Pancreas (tissue), 10 donors: ENCODE measurements around the gene ESRRG. TPM values are rescaled to one million over a fixed set of nuclear protein-coding genes. Genes with fewer than 3 reads are reported as not detected.

Source experiments
- ATAC-seq, 4 donors: fragments of 200-7000 bp; cut with Tn5 transposase; one replicate each; pipeline versions ENCODE4 v1.8.0 to v1.9.1; 2020; ENCODE audit warnings: mild to moderate bottlenecking in 4 of 4, moderate library complexity in 4 of 4
- DNase-seq, 6 donors: peaks; one replicate each; pipeline ENCODE4 v3.0.0-alpha.2; 2020
- FAIRE-seq: peaks from 2 replicates; lab custom pipeline; 2012; peaks lifted over from hg19 to GRCh38; lab: Jason Lieb, UNC
- H3K27ac ChIP-seq, 4 donors: fragments of 200-600 bp; sonication (generic); 1 replicate in 3 of 4; 2 replicates in 1 of 4; pipeline versions ENCODE4 v1.5.0 to v1.8.0; 2020
- H3K27me3 ChIP-seq, 4 donors: fragments of 200-600 bp; one replicate each; pipeline ENCODE4 v1.8.0; 2021
- H3K36me3 ChIP-seq, 3 donors: fragments of 200-600 bp; sonication (generic) in 1 of 3; one replicate each; pipeline versions ENCODE4 v1.5.0 to v1.8.0; 2020 to 2021
- H3K4me1 ChIP-seq, 3 donors: fragments of 200-600 bp; one replicate each; pipeline ENCODE4 v1.8.0; 2021
- H3K4me3 ChIP-seq, 4 donors: fragments of 200-600 bp; sonication (generic) in 2 of 4; one replicate each; pipeline versions ENCODE4 v1.5.0 to v1.8.0; 2020 to 2021
- H3K9me3 ChIP-seq, 4 donors: fragments of 200-600 bp; one replicate each; pipeline ENCODE4 v1.8.0; 2021
- CTCF ChIP-seq, 4 donors: fragments of 200-600 bp; sonication (generic) in 3 of 4; IDR thresholded peaks; one replicate each; pipeline versions ENCODE4 v1.5.0 to v1.8.0; 2021; ENCODE audit warnings: antibody characterized with exemption in 4 of 4
- WGBS, 2 donors: extraction: QIAGEN DNeasy Blood & Tissue Kit; methylation state at CpG; one replicate each; pipeline ENCODE4 v1.1.7; 2013; 5-methylcytosine and 5-hydroxymethylcytosine counted together
- intact Hi-C, 3 donors: fragments of 100-400 bp; cut with DNase I; formaldehyde crosslinking; loops; one replicate each; pipeline versions ENCODE4 v1.11.1 to v1.14.2; 2022
- polyA plus RNA-seq, 2 donors: library from polyadenylated mRNA; stranded (reverse); fragments of 200-250 nt; gene quantifications; one replicate each; pipeline ENCODE4 v1.2.3, GENCODE V29; 2013
- total RNA-seq, 6 donors: library from RNA; stranded (reverse); fragmentation: NEBNext Ultra II Directional in 4 of 6; extraction: Animal tissue kit (Norgen Biotek cat#: 25700) in 4 of 6; gene quantifications; one replicate each; pipeline versions ENCODE4 v1.2.1 to v1.2.4, GENCODE V29; 2021 to 2023
- donor health status: healthy with polysubstance abuse.
- donor health status: DM: no; HTN: no; CAD: no; lungs with moderate emphysema.
- donor health status: DM: no; HTN: no; CAD: no.
- donor health status: control.
- donor health status: control.
- donor health status: Bipolar disorder and iron deficiency.
- donor health status: DM: yes; HTN: yes; CAD: no.
- donor health status: DM: no; HTN: no; CAD: no.
- donor health status: DM: no; HTN: no; CAD: no.
- donor health status: DM: yes; HTN: yes; CAD: no.

Gene ESRRG
- total and polyA plus RNA-seq, 8 donors: 3.5 to 14.9 (median 10.4) TPM

GRCh38 chr1:216542263-216542662 lies 181.0 kb downstream of the ESRRG start:
- H3K36me3 ChIP-seq: no peaks in the 10 kb centered on the region
- 69 to 74% methylated on average over 1 of the region's 1 CpG for WGBS, 2 donors
- no peak overlapping the region for H3K27ac ChIP-seq
- TF ChIP-seq CTCF (IDR thresholded peaks at IDR 0.05): no peak
- FAIRE-seq: no peak
- H3K4me3 ChIP-seq: no peak overlapping the region
- ATAC-seq: no peak
- no peak for DNase-seq
- no peaks in the 10 kb centered on the region for H3K4me1 ChIP-seq
- H3K9me3 ChIP-seq: no peaks in the 10 kb centered on the region
- no peaks in the 10 kb centered on the region for H3K27me3 ChIP-seq
- intact Hi-C loops: no loop called here

- no peak overlapping the region for H3K4me3 ChIP-seq
- ATAC-seq: no peak
- H3K9me3 ChIP-seq: no peaks in the 10 kb centered on the region
- no peaks in the 10 kb centered on the region for H3K36me3 ChIP-seq
- no peak overlapping the region for H3K27ac ChIP-seq
- 80 to 91% methylated on average over 2 of the region's 2 CpGs for WGBS, 2 donors
- TF ChIP-seq CTCF (IDR thresholded peaks at IDR 0.05): no peak
- H3K4me1 ChIP-seq: peaks cover 0 to under 1% (median under 1%) of the 10 kb centered on the region in 3 donors
- no peaks in the 10 kb centered on the region for H3K27me3 ChIP-seq
- intact Hi-C loops: no loop called here
- no peak for DNase-seq
- no peak for FAIRE-seq
Measured at GRCh38 chr1:216535751-216536150, 187.5 kb downstream of the ESRRG start.

GRCh38 chr1:216535059-216535458 lies 188.2 kb downstream of the ESRRG start:
- intact Hi-C loops: no loop called here
- FAIRE-seq: no peak
- H3K4me3 ChIP-seq: no peak overlapping the region
- DNase-seq: no peak
- no peak for ATAC-seq
- no peaks in the 10 kb centered on the region for H3K27me3 ChIP-seq
- 62 to 67% methylated on average over 1 of the region's 1 CpG for WGBS, 2 donors
- no peak for TF ChIP-seq CTCF (IDR thresholded peaks at IDR 0.05)
- H3K9me3 ChIP-seq: no peaks in the 10 kb centered on the region
- H3K27ac ChIP-seq: no peak overlapping the region
- peaks cover 0 to 8% (median 3%) of the 10 kb centered on the region in 3 donors for H3K4me1 ChIP-seq
- H3K36me3 ChIP-seq: no peaks in the 10 kb centered on the region

- Histone ChIP-seq H3K36me3 (no peaks in the 10 kb centered on the region), H3K27me3 (no peaks in the 10 kb centered on the region), H3K27ac (no peak overlapping the region), H3K4me1 (peaks cover 2 to 15% (median 8%) of the 10 kb centered on the region in 3 donors), H3K4me3 (no peak overlapping the region), H3K9me3 (no peaks in the 10 kb centered on the region)
- intact Hi-C loops: no loop called here
- no peak for TF ChIP-seq CTCF (IDR thresholded peaks at IDR 0.05)
- DNase-seq: no peak
- no peak for ATAC-seq
- WGBS, 2 donors: 86 to 90% methylated on average over 4 of the region's 4 CpGs
- no peak for FAIRE-seq
Measured at GRCh38 chr1:216533776-216534175, 189.5 kb downstream of the ESRRG start.

GRCh38 chr1:216532251-216532798 lies 190.9 kb downstream of the ESRRG start:
- no peaks in the 10 kb centered on the region for H3K9me3 ChIP-seq
- H3K27ac ChIP-seq: peak overlapping the region in 1 of 4 donors; percentile 61
- no peaks in the 10 kb centered on the region for H3K27me3 ChIP-seq
- FAIRE-seq: no peak
- peak in 2 of 4 donors; percentile 3 to 34 for ATAC-seq
- H3K4me1 ChIP-seq: peaks cover 2 to 19% (median 13%) of the 10 kb centered on the region in 3 donors
- no peak for TF ChIP-seq CTCF (IDR thresholded peaks at IDR 0.05)
- DNase-seq: no peak
- intact Hi-C loops: no loop called here
- no peaks in the 10 kb centered on the region for H3K36me3 ChIP-seq
- H3K4me3 ChIP-seq: peak overlapping the region in 1 of 4 donors; percentile 42
- WGBS, 2 donors: 93 to 94% methylated on average over 9 of the region's 9 CpGs
